C4-2B (cell line): ENCODE results near the gene AGR3.
"Not testable (repeated sequence)": the region's sequence is repeated elsewhere in the genome, so short reads cannot be mapped to it uniquely, and the experiment has no call there.

Source experiments
- H3K27ac ChIP-seq: fragments of 450-650 bp; 2 replicates; pipeline ENCODE4 v1.5.1; 2017
- CTCF ChIP-seq: fragments of 450-650 bp; conservative IDR thresholded peaks from 2 replicates; pipeline ENCODE4 v1.5.1; 2017; ENCODE audit warnings: mild to moderate bottlenecking
- ZFX ChIP-seq: fragments of 450-650 bp; IDR thresholded peaks from 2 replicates; pipeline ENCODE4 v1.6.1; 2017

AGR3 gene

GRCh38 chr7:16875861-16876260 is 5.9 kb downstream of the AGR3 start:
- TF ChIP-seq ZFX (no peak), CTCF (no peak)
- no peak overlapping the region for H3K27ac ChIP-seq

DNA sequence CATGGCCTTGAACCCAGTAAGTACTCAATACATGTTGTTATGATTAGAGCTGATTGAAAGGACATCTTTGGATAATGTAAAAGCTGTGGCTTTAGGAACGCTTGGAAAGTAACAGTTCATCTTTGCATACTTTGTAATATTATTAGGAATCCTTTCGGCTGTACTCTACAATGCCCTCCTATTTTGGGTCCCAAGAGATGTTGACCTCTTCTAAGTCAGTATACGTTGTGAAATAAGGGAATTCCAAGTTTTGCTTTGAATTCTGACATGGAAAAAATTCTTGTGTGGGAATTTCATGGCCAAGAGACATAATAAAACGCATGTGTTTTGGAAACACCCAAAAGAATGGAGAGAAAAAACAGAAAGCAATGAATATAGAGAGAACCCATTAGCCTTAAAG is 7.7 kb downstream of the AGR3 start:
- TF ChIP-seq ZFX (no peak), CTCF (no peak)
- no peak overlapping the region for H3K27ac ChIP-seq

GRCh38 chr7:16867328-16867727 is 14.5 kb downstream of the AGR3 start:
- no peak overlapping the region for H3K27ac ChIP-seq
- TF ChIP-seq CTCF (no peak), ZFX (no peak)

DNA sequence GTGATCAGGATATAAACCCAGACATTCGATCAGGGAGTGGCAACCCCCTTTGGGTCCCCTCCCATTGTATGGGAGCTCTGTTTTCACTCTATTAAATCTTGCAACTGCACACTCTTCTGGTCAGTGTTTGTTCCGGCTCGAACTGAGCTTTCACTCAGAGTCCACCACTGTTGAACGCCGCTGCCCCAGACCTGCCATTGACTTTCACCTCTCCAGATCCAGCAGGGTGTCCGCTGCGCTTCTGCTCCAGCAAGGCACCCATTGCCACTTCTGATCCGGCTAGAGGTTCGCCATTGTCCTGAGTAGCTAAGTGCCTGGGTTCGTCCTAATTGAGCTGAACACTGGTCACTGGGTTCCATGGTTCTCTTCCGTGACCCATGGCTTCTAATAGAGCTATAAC is 28.6 kb downstream of the AGR3 start:
- H3K27ac ChIP-seq, result not testable (repeated sequence)

- no peak for TF ChIP-seq ZFX
- TF ChIP-seq CTCF, result no peak
Observed at GRCh38 chr7:16851829-16852228, 30.0 kb downstream of the AGR3 start.

DNA sequence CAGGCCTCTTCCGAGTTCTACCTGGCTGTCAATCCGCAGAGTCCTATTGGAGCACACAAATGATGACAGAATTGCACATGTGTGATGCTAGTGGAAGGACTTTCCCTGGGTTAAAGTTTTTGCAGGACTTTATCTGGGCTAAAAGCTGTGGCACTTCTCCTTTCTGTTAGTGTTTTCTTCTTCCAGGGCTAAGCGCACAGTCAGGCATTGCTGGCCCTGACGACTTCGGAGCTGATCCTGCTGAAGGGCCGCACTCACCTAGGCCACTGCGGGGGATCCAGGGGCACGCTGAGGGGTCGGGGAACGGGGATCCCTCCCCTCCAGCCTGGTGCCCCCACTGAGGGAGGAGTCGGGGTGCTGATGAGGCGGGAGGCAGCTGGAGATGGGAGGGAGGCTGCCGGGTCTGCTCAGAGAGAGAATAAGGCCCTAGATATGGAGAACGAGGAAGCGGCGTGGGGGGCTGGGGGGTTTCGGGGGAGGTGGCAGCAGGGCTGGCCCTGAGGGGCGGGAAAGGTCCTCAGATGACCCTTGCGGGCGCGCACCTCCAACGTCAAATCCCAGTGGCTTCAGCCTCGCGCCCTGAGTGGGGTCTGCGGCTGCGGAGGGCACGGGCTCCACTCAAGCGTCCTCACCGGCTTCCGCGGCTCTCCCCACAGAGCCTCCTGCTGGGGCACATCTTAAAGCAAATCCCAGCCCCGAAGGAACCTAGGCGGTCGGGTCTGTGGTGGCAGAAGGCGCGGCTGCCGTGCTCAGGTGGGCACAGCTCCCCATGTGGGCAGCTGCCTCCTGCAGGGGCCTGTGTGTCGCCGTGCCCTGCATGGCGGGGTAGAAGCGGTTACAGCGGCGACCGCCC is 30.9 kb downstream of the AGR3 start:
- TF ChIP-seq ZFX (no peak), CTCF (no peak)
- no peak overlapping the region for H3K27ac ChIP-seq

More at GRCh38 chr7:16851829-16852228, 30.0 kb downstream of the AGR3 start:
- no peak overlapping the region for H3K27ac ChIP-seq

- TF ChIP-seq ZFX (no peak), CTCF (no peak)
- no peak overlapping the region for H3K27ac ChIP-seq
Observed at GRCh38 chr7:16849296-16850148, 32.3 kb downstream of the AGR3 start.
